ENCODE results near the gene MAP2K3.

Gene MAP2K3

GRCh38 chr17:21252796-21253645 lies 31.5 kb upstream of the MAP2K3 start, which contains the start of gene NATD1:
Gene NATD1 (minus strand): TSS chr17:21253410. CDS start chr17:21253264, 146 bp downstream.
- DNase-seq (ENCODE audit: low spot score): peak; percentile 93

GRCh38 chr17:21253646-21254441 lies 30.7 kb upstream of the MAP2K3 start:
- DNase-seq (ENCODE audit: low spot score): no peak

GRCh38 chr17:21258593-21258992 lies 25.9 kb upstream of the MAP2K3 start:
- no peak for DNase-seq (ENCODE audit: low spot score)

GRCh38 chr17:21262259-21262993 lies 22.1 kb upstream of the MAP2K3 start:
- no peak for DNase-seq (ENCODE audit: low spot score)

- no peak for DNase-seq (ENCODE audit: low spot score)
These were observed 21.1 kb upstream of the MAP2K3 start for GRCh38 chr17:21263376-21263775.

GRCh38 chr17:21268596-21269188 lies 15.8 kb upstream of the MAP2K3 start:
- no peak for DNase-seq (ENCODE audit: low spot score)

- DNase-seq (ENCODE audit: low spot score): no peak
These were observed 15.1 kb upstream of the MAP2K3 start for GRCh38 chr17:21269394-21269793.

GRCh38 chr17:21271454-21272183 lies 12.9 kb upstream of the MAP2K3 start:
- no peak for DNase-seq (ENCODE audit: low spot score)

- DNase-seq (ENCODE audit: low spot score): no peak
These were observed 12.3 kb upstream of the MAP2K3 start for GRCh38 chr17:21272250-21272649.

- peak; percentile 2 for DNase-seq (ENCODE audit: low spot score)
These were observed 11.4 kb upstream of the MAP2K3 start for GRCh38 chr17:21272881-21273792.

- DNase-seq (ENCODE audit: low spot score): peak; percentile 42
These were observed 9.4 kb upstream of the MAP2K3 start for GRCh38 chr17:21275047-21275578.

- DNase-seq (ENCODE audit: low spot score): peak; percentile 98
These were observed 8.8 kb upstream of the MAP2K3 start for GRCh38 chr17:21275579-21276263.

- no peak for DNase-seq (ENCODE audit: low spot score)
These were observed 8.3 kb upstream of the MAP2K3 start for GRCh38 chr17:21276264-21276588.

- DNase-seq (ENCODE audit: low spot score): no peak
These were observed 7.2 kb upstream of the MAP2K3 start for GRCh38 chr17:21277332-21277731.

GRCh38 chr17:21278450-21279197 lies 5.9 kb upstream of the MAP2K3 start:
- no peak for DNase-seq (ENCODE audit: low spot score)

GRCh38 chr17:21279198-21279535 lies 5.3 kb upstream of the MAP2K3 start:
- DNase-seq (ENCODE audit: low spot score): no peak

GRCh38 chr17:21279582-21279981 lies 4.9 kb upstream of the MAP2K3 start:
- DNase-seq (ENCODE audit: low spot score): no peak

GRCh38 chr17:21280081-21280518 lies 4.4 kb upstream of the MAP2K3 start:
- DNase-seq (ENCODE audit: low spot score): peak; percentile 85

- no peak for DNase-seq (ENCODE audit: low spot score)
These were observed 2.3 kb upstream of the MAP2K3 start for GRCh38 chr17:21282231-21282630.

Measured in iPS-NIHi11 (cell line).